IMR-90 (cell line): ENCODE measurements around the gene CHST5. TPM values are rescaled to one million over a fixed set of nuclear protein-coding genes. Genes with fewer than 3 reads are reported as not detected.

Experiments
- ATAC-seq: fragments of 200-7000 bp; cut with Tn5 transposase; 2 replicates; pipeline ENCODE4 v1.9.1; 2020; ENCODE audit warnings: low read depth, mild to moderate bottlenecking, moderate library complexity
- BruUV-seq: library from RNA; stranded (reverse); fragments of 400-500 nt; replicated peaks from 2 replicates; lab custom pipeline; 2021; lab: Mats Ljungman, UMichigan
- CTCF ChIA-PET: fragments of 300-600 bp; formaldehyde crosslinking; extraction: SDS; loops from one replicate; lab custom pipeline; 2021; ENCODE audit warnings: antibody characterized with exemption; lab: Yijun Ruan, JAX
- POLR2A ChIA-PET: fragments of 300-600 bp; sonication (Branson Sonifier 250); formaldehyde crosslinking; loops from one replicate; lab custom pipeline; 2022; ENCODE audit warnings: antibody characterized with exemption; ENCODE audit not compliant: unreplicated experiment; lab: Charles Lee
- DNase-seq: peaks from one replicate; pipeline ENCODE4 v3.0.0; 2013
- H2AFZ ChIP-seq: replicated peaks from 2 replicates; pipeline ENCODE3; 2013; ENCODE audit warnings: low read length, mild to moderate bottlenecking; ENCODE audit not compliant: poor library complexity
- H2AK5ac ChIP-seq: 2 replicates; pipeline ENCODE4 v1.6.1; 2013; ENCODE audit warnings: low read depth, low read length, inconsistent platforms
- H2AK9ac ChIP-seq: replicated peaks from 2 replicates; pipeline ENCODE3; 2013; ENCODE audit warnings: mild to moderate bottlenecking, low read depth, low read length, moderate library complexity; ENCODE audit not compliant: poor library complexity
- H2BK120ac ChIP-seq: 2 replicates; pipeline ENCODE4 v1.6.1; 2013; ENCODE audit warnings: low read depth, low read length, inconsistent platforms
- H2BK15ac ChIP-seq: 3 replicates; pipeline ENCODE4 v1.6.1; 2013; ENCODE audit warnings: low read depth, low read length, inconsistent platforms
- H2BK20ac ChIP-seq: 2 replicates; pipeline ENCODE4 v1.6.1; 2013; ENCODE audit warnings: low read depth, mild to moderate bottlenecking, inconsistent platforms, low read length, moderate library complexity
- H2BK5ac ChIP-seq: 2 replicates; pipeline ENCODE4 v1.6.1; 2013; ENCODE audit warnings: mild to moderate bottlenecking, low read depth, low read length, inconsistent platforms; ENCODE audit not compliant: poor library complexity, severe bottlenecking
- H3K14ac ChIP-seq: replicated peaks from 2 replicates; pipeline ENCODE4 v1.6.1; 2013; ENCODE audit warnings: low read depth, low read length, inconsistent platforms
- H3K18ac ChIP-seq: 2 replicates; pipeline ENCODE4 v1.6.1; 2013; ENCODE audit warnings: low read depth, low read length, control low read depth
- H3K23ac ChIP-seq: 2 replicates; pipeline ENCODE4 v1.6.1; 2013; ENCODE audit warnings: low read depth, low read length, inconsistent platforms
- H3K27ac ChIP-seq: 2 replicates; pipeline ENCODE4 v1.5.1; 2013; ENCODE audit warnings: mild to moderate bottlenecking, control low read depth, low read length; ENCODE audit not compliant: insufficient read depth
- H3K27me3 ChIP-seq: 2 replicates; pipeline ENCODE4 v1.6.1; 2013; ENCODE audit warnings: low read length; ENCODE audit not compliant: control insufficient read depth, insufficient read depth
- H3K36me3 ChIP-seq: 2 replicates; pipeline ENCODE4 v1.6.1; 2013; ENCODE audit warnings: low read length, mixed read lengths; ENCODE audit not compliant: control insufficient read depth, insufficient read depth
- H3K4ac ChIP-seq: 2 replicates; pipeline ENCODE4 v1.6.1; 2013; ENCODE audit warnings: low read depth, low read length, inconsistent platforms
- H3K4me1 ChIP-seq: 2 replicates; pipeline ENCODE4 v1.6.1; 2013; ENCODE audit warnings: low read length, mixed read lengths; ENCODE audit not compliant: control insufficient read depth, insufficient read depth
- H3K4me2 ChIP-seq: 2 replicates; pipeline ENCODE4 v1.6.1; 2013; ENCODE audit warnings: low read depth, mild to moderate bottlenecking, control low read depth, low read length, moderate library complexity
- H3K4me3 ChIP-seq: 2 replicates; pipeline ENCODE4 v1.5.1; 2013; ENCODE audit warnings: low read depth, mild to moderate bottlenecking, control low read depth, low read length, moderate library complexity; ENCODE audit not compliant: insufficient read depth
- H3K56ac ChIP-seq: 2 replicates; pipeline ENCODE4 v1.6.1; 2013; ENCODE audit warnings: low read length, inconsistent platforms; ENCODE audit not compliant: insufficient read depth; ENCODE audit errors: extremely low read depth
- H3K79me1 ChIP-seq, 2 experiments: 2 replicates each; pipeline ENCODE4 v1.6.1; 2013; ENCODE audit warnings: low read length in 2 of 2, inconsistent platforms in 1 of 2, low read depth in 1 of 2
- H3K9ac ChIP-seq: 2 replicates; pipeline ENCODE4 v1.6.1; 2013; ENCODE audit warnings: low read depth, low read length, control low read depth
- H3K9me1 ChIP-seq: 2 replicates; pipeline ENCODE4 v1.6.1; 2013; ENCODE audit warnings: low read length, inconsistent platforms; ENCODE audit not compliant: insufficient read depth
- H3K9me3 ChIP-seq: 2 replicates; pipeline ENCODE4 v1.6.1; 2013; ENCODE audit warnings: low read length; ENCODE audit not compliant: control insufficient read depth, insufficient read depth
- H4K20me1 ChIP-seq: 2 replicates; pipeline ENCODE4 v1.6.1; 2013; ENCODE audit warnings: low read length, inconsistent platforms; ENCODE audit not compliant: insufficient read depth
- H4K5ac ChIP-seq: 2 replicates; pipeline ENCODE4 v1.6.1; 2013; ENCODE audit warnings: mild to moderate bottlenecking, low read depth, low read length, control low read depth
- H4K8ac ChIP-seq, 2 experiments: 2 replicates each; pipeline ENCODE4 v1.6.1; 2013; ENCODE audit warnings: low read depth in 2 of 2, low read length in 2 of 2, control low read depth in 1 of 2, inconsistent platforms in 1 of 2
- H4K91ac ChIP-seq: 2 replicates; pipeline ENCODE4 v1.6.1; 2013; ENCODE audit warnings: low read depth, low read length, inconsistent platforms; ENCODE audit not compliant: insufficient read depth
- CEBPB ChIP-seq: IDR thresholded peaks from 2 replicates; pipeline ENCODE4 v1.6.1; 2012; ENCODE audit warnings: low read depth, low read length, improper control_type of control experiment
- CHD1 ChIP-seq: IDR thresholded peaks from 2 replicates; pipeline ENCODE4 v1.6.1; 2012; ENCODE audit warnings: low read depth, low read length, improper control_type of control experiment
- FOS ChIP-seq: fragments of 150-350 bp; IDR thresholded peaks from 2 replicates; pipeline ENCODE4 v1.6.1; 2016; ENCODE audit warnings: low read depth, low read length
- MAZ ChIP-seq: IDR thresholded peaks from 2 replicates; pipeline ENCODE4 v1.6.1; 2012; ENCODE audit warnings: low read depth, mild to moderate bottlenecking, low read length, improper control_type of control experiment, moderate library complexity, borderline replicate concordance
- MXI1 ChIP-seq: IDR thresholded peaks from 2 replicates; pipeline ENCODE4 v1.6.1; 2012; ENCODE audit warnings: low read depth, mild to moderate bottlenecking, low read length, moderate library complexity, borderline replicate concordance
- NFE2L2 ChIP-seq: fragments of 150-350 bp; IDR thresholded peaks from 2 replicates; pipeline ENCODE4 v1.6.1; 2016; ENCODE audit warnings: low read depth, mild to moderate bottlenecking, low read length
- POLR2A ChIP-seq: IDR thresholded peaks from 2 replicates; pipeline ENCODE4 v1.6.1; 2012; ENCODE audit warnings: mild to moderate bottlenecking, low read depth, low read length
- RAD21 ChIP-seq: IDR thresholded peaks from 2 replicates; pipeline ENCODE4 v1.6.1; 2012; ENCODE audit warnings: low read length, improper control_type of control experiment
- RCOR1 ChIP-seq: IDR thresholded peaks from 2 replicates; pipeline ENCODE4 v1.6.1; 2012; ENCODE audit warnings: mild to moderate bottlenecking, low read length, improper control_type of control experiment; ENCODE audit not compliant: insufficient replicate concordance
- RFX5 ChIP-seq: IDR thresholded peaks from 2 replicates; pipeline ENCODE4 v1.8.0; 2012; ENCODE audit warnings: low read depth, mild to moderate bottlenecking, low read length, moderate library complexity
- SMC3 ChIP-seq: fragments of 150-350 bp; IDR thresholded peaks from 2 replicates; pipeline ENCODE4 v1.6.1; 2016; ENCODE audit warnings: low read depth, mild to moderate bottlenecking, antibody characterized with exemption, low read length, moderate library complexity
- WGBS, 2 experiments: methylation state at CpG; one replicate each; pipeline versions ENCODE4 v1.1.5 to v1.1.7; 2013; ENCODE audit warnings: missing lambda C conversion rate in 2 of 2; ENCODE audit not compliant: insufficient read length in 1 of 2; ENCODE audit errors: extremely low coverage in 2 of 2; 5-methylcytosine and 5-hydroxymethylcytosine counted together
- dilution Hi-C: fragments of 300-500 bp; cut with HindIII; formaldehyde crosslinking; loops from one replicate; pipeline ENCODE4 v1.14.3; 2018; ENCODE audit warnings: low sequenced_read_pairs; ENCODE audit not compliant: unreplicated experiment
- in situ Hi-C: fragments of 300-500 bp; cut with MboI; formaldehyde crosslinking; loops from 3 replicates; pipeline ENCODE4 v1.14.3; 2019; ENCODE audit warnings: low sequenced_read_pairs, inconsistent platforms, mixed read lengths
- intact Hi-C: fragments of 100-400 bp; cut with micrococcal nuclease; formaldehyde crosslinking; loops from 2 replicates; pipeline ENCODE4 v1.10.0; 2022
- polyA plus RNA-seq, 3 experiments: library from polyadenylated mRNA; depleted of rRNA; stranded (reverse); fragments of >200 nt; gene quantifications; 2 replicates each; pipeline ENCODE4 v1.2.3, GENCODE V29; 2012; ENCODE audit warnings: low replicate concordance in 1 of 3
- total RNA-seq: library from RNA; depleted of rRNA; stranded (reverse); fragments of >200 nt; gene quantifications from 2 replicates; pipeline ENCODE4 v1.2.3, GENCODE V29; 2012
- TF ChIP-seq, protein P1 (sequence below): fragments of 150-350 bp; IDR thresholded peaks from 2 replicates; pipeline ENCODE4 v1.6.1; 2016; ENCODE audit warnings: low read depth, mild to moderate bottlenecking, low read length, moderate library complexity, borderline replicate concordance
- TF ChIP-seq, protein P2 (sequence below): conservative IDR thresholded peaks from 2 replicates; pipeline ENCODE4 v1.5.1; 2012; ENCODE audit warnings: mild to moderate bottlenecking, low read depth, low read length, improper control_type of control experiment

Gene CHST5
- total and polyA plus RNA-seq, 2 of the 4 experiments (the other 2 are of a cell fraction): not detected

DNA sequence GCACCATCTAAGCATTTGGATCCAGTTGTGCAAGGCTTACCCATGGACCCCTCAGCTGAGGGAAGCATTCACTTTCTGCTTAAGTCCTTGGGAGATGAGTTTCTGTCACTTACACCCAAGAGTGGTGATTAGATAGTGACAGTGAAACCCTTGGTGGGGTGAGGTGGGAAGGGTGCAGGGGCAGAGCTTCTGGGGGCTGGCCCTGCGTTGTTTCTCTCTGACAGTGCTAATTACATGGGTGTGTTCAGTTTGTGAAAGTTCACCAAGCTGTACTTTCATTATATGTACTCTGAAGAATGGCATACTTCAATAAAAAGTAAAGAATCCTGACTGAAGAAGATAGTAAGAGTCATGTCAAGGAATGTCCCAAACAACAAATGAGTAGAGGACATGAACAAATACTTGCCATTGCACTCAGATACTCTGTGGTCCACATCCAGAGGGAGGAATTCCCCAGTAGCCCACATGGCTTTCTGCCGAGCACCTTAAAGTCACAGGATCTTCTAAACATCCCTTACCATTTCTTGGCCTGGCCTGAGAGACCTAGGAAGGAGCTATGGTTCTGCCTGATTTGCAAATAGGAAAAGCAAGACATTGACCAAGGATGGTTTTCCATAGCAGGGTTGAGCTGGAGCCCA is 49.1 kb downstream of the CHST5 start:
- Histone ChIP-seq H2AFZ (no peak overlapping the region), H3K79me1 (no peaks in the 10 kb centered on the region), H3K9me3 (no peaks in the 10 kb centered on the region), H3K4me2 (no peak overlapping the region), H3K18ac (no peak overlapping the region), H3K27me3 (peaks cover 13% of the 10 kb centered on the region), H3K4me3 (no peak overlapping the region), H3K4me1 (no peaks in the 10 kb centered on the region), H3K36me3 (no peaks in the 10 kb centered on the region), H4K5ac (no peak overlapping the region), H2BK20ac (no peak overlapping the region), H3K9me1 (no peaks in the 10 kb centered on the region), H2BK15ac (no peak overlapping the region), H4K8ac (no peak overlapping the region), H3K23ac (no peak overlapping the region), H2AK9ac (no peak overlapping the region), H3K56ac (no peak overlapping the region), H3K27ac (no peak overlapping the region), H2AK5ac (no peak overlapping the region), H2BK5ac (no peak overlapping the region), H3K4ac (no peak overlapping the region), H3K9ac (no peak overlapping the region), H4K20me1 (no peaks in the 10 kb centered on the region), H4K91ac (no peak overlapping the region), H2BK120ac (no peak overlapping the region), H3K14ac (no peak overlapping the region)
- ATAC-seq (no peak), DNase-seq (no peak)
- POLR2A ChIA-PET: no interaction called here
- in situ Hi-C loops (no loop called here), intact Hi-C loops (no loop called here), dilution Hi-C loops (no loop called here)
- no peak for TF ChIP-seq RAD21
- TF ChIP-seq, protein P1, sequence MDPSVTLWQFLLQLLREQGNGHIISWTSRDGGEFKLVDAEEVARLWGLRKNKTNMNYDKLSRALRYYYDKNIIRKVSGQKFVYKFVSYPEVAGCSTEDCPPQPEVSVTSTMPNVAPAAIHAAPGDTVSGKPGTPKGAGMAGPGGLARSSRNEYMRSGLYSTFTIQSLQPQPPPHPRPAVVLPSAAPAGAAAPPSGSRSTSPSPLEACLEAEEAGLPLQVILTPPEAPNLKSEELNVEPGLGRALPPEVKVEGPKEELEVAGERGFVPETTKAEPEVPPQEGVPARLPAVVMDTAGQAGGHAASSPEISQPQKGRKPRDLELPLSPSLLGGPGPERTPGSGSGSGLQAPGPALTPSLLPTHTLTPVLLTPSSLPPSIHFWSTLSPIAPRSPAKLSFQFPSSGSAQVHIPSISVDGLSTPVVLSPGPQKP: no peak
- no peak for TF ChIP-seq MXI1
- TF ChIP-seq RFX5: no peak
- TF ChIP-seq RCOR1: no peak
- no peak for TF ChIP-seq SMC3
- TF ChIP-seq POLR2A: no peak
- no peak for TF ChIP-seq FOS
- TF ChIP-seq MAZ: no peak
- TF ChIP-seq, protein P2, sequence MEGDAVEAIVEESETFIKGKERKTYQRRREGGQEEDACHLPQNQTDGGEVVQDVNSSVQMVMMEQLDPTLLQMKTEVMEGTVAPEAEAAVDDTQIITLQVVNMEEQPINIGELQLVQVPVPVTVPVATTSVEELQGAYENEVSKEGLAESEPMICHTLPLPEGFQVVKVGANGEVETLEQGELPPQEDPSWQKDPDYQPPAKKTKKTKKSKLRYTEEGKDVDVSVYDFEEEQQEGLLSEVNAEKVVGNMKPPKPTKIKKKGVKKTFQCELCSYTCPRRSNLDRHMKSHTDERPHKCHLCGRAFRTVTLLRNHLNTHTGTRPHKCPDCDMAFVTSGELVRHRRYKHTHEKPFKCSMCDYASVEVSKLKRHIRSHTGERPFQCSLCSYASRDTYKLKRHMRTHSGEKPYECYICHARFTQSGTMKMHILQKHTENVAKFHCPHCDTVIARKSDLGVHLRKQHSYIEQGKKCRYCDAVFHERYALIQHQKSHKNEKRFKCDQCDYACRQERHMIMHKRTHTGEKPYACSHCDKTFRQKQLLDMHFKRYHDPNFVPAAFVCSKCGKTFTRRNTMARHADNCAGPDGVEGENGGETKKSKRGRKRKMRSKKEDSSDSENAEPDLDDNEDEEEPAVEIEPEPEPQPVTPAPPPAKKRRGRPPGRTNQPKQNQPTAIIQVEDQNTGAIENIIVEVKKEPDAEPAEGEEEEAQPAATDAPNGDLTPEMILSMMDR: no peak
- no peak for TF ChIP-seq CEBPB
- no peak for TF ChIP-seq NFE2L2
- no peak for TF ChIP-seq CHD1
- WGBS, 2 experiments: no CpG with 5 or more reads among the region's 2 CpGs
- BruUV-seq: no TSS peak
- CTCF ChIA-PET: interaction anchor here (1.0 kb wide), 1 partner anchor 14 kb away, joined by 3 read pairs; no protein-coding TSS in a partner anchor
